HG03521 (cell line): ENCODE results near the gene ARHGAP15.

Experiments
- ATAC-seq: cut with Tn5 transposase; IDR thresholded peaks from one replicate; pipeline ENCODE4 v1.9.1; 2021; ENCODE audit warnings: mild to moderate bottlenecking, moderate library complexity; ENCODE audit not compliant: unreplicated experiment

Gene ARHGAP15

DNA sequence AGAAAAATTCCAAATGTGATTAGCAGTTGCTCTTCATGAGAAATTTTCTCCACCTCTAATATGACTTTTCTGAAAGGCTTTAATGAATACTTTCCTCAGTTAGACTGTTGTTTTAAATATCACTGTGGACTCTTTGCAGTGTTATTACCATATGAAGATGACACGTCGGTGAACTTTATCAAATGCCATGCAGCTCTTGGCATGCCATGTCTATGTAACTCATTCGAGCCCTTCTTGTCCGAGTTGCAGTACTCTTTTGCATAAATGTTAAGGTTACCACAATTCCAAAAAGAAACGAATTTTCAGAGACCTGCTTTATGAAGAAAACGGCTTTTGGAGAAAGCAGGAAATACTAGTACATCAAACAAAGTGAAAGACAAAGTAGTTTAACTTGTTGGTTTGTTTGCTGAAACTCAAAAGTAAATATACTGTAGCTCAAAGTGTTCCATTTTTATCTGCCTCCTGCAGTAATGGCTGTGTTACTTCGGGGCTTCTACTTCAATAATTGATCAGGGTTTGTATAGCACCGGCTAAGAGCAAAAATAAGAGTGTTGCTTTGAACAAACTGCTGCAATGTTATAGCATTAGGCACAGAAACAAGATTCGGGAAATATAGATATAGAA is 204.1 kb downstream of the ARHGAP15 start:
- no peak for ATAC-seq

DNA sequence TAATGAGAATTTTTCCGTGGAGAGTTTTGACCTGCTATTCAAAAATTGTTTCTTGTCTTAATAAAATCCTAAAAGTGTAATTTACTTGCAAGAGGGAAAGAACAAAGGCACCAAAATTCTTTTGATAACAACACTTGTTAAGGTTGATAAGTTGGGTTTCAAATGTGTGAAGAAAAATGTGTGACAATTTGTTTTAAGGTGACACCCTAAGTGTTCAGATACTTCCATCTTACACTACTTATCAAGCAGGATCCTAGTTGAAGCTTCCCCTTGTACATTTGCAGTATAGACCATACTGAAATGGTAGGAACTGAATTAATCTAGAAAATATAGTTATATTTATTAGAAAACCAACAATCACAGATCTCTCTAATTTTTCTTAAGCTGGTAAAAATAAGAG is 204.6 kb downstream of the ARHGAP15 start:
- no peak for ATAC-seq

GRCh38 chr2:143334837-143335236 is 205.6 kb downstream of the ARHGAP15 start:
- ATAC-seq: no peak

GRCh38 chr2:143336719-143337210 is 207.5 kb downstream of the ARHGAP15 start:
- ATAC-seq: no peak

- ATAC-seq: no peak
Measured at GRCh38 chr2:143341478-143341877, 212.3 kb downstream of the ARHGAP15 start.

DNA sequence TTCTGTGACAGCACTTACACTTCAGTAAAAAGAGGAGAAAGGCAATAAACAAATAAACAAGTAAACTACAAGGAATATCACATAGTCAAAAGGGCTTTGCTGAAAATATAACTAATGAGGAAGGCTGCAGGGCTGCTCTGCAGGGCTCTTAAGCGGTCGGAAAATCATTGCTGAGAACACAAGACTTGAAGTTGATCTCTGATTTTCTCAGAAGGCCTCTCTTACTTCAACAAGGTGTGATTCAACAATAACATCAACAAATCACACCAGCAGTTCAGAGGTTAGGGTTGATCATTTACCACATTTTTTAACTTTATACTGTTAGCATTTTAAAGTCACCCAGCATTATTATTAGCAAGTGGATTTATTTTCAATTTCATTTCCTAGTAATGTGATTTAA is 215.6 kb downstream of the ARHGAP15 start:
- no peak for ATAC-seq

- no peak for ATAC-seq
Measured at GRCh38 chr2:143345887-143346787, 216.9 kb downstream of the ARHGAP15 start.

GRCh38 chr2:143347271-143347695 is 218.1 kb downstream of the ARHGAP15 start:
- ATAC-seq: no peak

DNA sequence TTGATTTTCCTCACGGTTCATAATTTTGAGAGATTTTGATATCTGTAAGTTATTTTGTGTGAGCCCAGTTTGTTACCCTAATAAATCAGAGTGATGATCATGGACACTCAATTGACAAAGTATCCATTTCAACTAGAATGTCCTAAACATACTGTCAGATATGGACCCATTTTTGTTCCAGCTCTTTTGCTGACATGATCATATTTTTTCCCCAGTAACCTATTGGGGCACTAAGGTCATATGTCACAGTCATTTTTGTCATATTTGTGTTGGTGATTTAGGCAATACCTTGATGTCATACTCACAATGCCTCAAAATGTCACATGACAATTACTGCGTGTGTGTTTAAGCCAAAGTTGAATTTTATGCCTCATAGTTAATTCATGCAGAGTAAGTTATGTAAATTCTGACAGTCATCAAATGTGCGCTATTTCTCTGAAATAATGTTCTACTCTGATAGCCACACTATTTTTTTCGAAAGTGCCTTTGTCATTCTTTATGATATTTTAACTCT is 218.7 kb downstream of the ARHGAP15 start:
- ATAC-seq: no peak

GRCh38 chr2:143354050-143354750 is 225.0 kb downstream of the ARHGAP15 start:
- ATAC-seq: no peak

DNA sequence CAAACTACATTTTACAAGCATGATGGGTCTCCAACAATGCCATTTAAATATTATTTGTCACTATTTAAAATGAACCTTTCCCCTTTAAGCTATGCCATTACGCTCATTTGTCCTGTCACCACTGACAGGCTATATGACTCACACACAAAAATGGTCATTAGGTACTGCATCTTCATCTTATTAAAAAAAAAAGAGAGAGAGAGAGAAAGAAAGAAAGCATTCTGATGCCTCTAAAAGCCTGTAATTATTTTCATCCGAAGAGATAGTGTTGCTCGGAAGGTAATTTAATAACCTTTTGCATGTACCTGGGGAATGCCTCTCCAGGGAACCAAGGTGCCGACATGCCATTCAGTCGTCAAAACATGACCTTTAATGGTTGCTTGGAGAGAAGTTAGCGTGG is 226.7 kb downstream of the ARHGAP15 start:
- no peak for ATAC-seq

- no peak for ATAC-seq
Measured at GRCh38 chr2:143356336-143356735, 227.1 kb downstream of the ARHGAP15 start.

GRCh38 chr2:143356736-143357446 is 227.7 kb downstream of the ARHGAP15 start:
- no peak for ATAC-seq

GRCh38 chr2:143357966-143358365 is 228.7 kb downstream of the ARHGAP15 start:
- ATAC-seq: no peak

DNA sequence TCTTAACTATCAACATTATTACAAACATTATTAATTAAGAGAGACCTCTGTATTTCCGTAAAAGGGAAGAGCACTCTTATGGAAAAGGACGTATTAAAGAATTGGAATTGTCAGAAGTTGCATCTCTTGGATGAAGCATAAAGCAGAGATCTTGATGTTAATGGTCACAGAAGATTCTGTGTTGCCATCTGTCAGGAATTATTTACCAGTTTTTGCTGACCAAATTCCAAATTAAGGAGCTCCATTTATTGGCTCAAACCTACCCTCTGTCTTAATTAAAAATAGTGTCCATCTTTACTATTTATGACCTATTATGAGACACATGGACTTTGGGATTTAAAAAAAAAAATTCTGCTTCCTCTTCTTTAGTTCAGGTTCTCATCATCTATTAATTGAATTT is 232.1 kb downstream of the ARHGAP15 start:
- ATAC-seq: no peak

GRCh38 chr2:143371616-143372015 is 242.4 kb downstream of the ARHGAP15 start:
- ATAC-seq: no peak

DNA sequence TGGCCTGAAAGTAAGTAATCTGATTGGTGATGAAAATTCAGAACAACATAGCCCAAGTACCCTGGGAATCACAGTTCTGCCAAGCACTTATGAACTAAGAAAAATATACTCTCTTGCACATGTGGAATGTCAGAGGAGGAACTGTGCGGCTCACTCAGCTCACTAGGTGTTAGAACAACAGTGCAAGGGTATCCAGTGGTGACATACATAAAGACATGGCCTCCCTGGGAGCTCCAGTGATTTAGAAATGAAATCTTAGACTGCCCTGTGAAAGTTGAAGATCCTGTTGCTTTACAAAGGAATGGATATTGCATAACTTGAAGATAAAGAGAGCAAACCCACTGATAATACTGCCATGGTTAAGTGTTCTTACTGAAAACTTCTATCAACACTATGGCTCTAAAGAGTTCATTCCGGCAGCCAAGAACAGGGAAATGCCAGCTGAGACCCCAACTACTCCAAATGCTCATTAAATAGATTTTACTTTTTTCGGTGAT is 246.2 kb downstream of the ARHGAP15 start:
- ATAC-seq: no peak

DNA sequence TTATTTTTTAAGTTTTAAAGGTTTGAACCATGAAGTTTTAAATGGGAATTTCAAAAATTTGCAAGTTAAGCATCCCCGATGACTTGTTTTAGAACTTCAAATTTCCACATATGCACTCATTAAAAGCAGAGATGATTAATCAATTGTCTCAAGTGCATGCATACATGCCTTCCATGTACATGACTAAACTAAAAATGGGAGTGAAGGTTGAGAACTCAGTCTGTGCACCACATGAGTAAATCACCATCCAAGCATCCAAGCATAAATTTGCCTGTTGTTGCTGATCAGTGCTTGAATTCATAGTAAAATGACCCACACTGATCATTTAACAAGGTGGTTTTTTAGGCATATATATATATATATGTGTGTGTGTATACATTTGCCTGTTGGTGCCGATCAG is 249.8 kb downstream of the ARHGAP15 start:
- ATAC-seq: no peak

GRCh38 chr2:143379955-143380354 is 250.7 kb downstream of the ARHGAP15 start:
- ATAC-seq: no peak

- ATAC-seq: no peak
Measured at GRCh38 chr2:143382573-143382972, 253.4 kb downstream of the ARHGAP15 start.
